DMS 273 (cell line): ENCODE results near the gene SH3GL2.

Source experiments
- DNase-seq: peaks from one replicate; lab custom pipeline; 2025; ENCODE audit not compliant: unreplicated experiment; lab: John Stamatoyannopoulos, UW

Gene SH3GL2

GRCh38 chr9:17609312-17610005 is 30.6 kb downstream of the SH3GL2 start:
- DNase-seq: peak; percentile 85

GRCh38 chr9:17611342-17611741 is 32.5 kb downstream of the SH3GL2 start:
- DNase-seq: peak; percentile 26

- peak; percentile 62 for DNase-seq
Measured at GRCh38 chr9:17611917-17612316, 33.1 kb downstream of the SH3GL2 start.

- peak; percentile 81 for DNase-seq
Measured at GRCh38 chr9:17613758-17614157, 34.9 kb downstream of the SH3GL2 start.

- DNase-seq: no peak
Measured at GRCh38 chr9:17614250-17614649, 35.4 kb downstream of the SH3GL2 start.

- DNase-seq: peak; percentile 42
Measured at GRCh38 chr9:17614903-17615302, 36.0 kb downstream of the SH3GL2 start.

GRCh38 chr9:17622141-17622540 is 43.3 kb downstream of the SH3GL2 start:
- DNase-seq: peak; percentile 88

GRCh38 chr9:17622749-17623148 is 43.9 kb downstream of the SH3GL2 start:
- peak; percentile 39 for DNase-seq

GRCh38 chr9:17623965-17624364 is 45.1 kb downstream of the SH3GL2 start:
- peak; percentile 54 for DNase-seq

GRCh38 chr9:17624571-17624970 is 45.7 kb downstream of the SH3GL2 start:
- peak; percentile 88 for DNase-seq

GRCh38 chr9:17625644-17626388 is 47.0 kb downstream of the SH3GL2 start:
- DNase-seq: peak; percentile 79

- peak; percentile 86 for DNase-seq
Measured at GRCh38 chr9:17627641-17628040, 48.8 kb downstream of the SH3GL2 start.

- DNase-seq: no peak
Measured at GRCh38 chr9:17628624-17629023, 49.8 kb downstream of the SH3GL2 start.

- DNase-seq: no peak
Measured at GRCh38 chr9:17630531-17630949, 51.7 kb downstream of the SH3GL2 start.

GRCh38 chr9:17631396-17631795 is 52.5 kb downstream of the SH3GL2 start:
- DNase-seq: no peak

GRCh38 chr9:17632994-17633393 is 54.1 kb downstream of the SH3GL2 start:
- no peak for DNase-seq

GRCh38 chr9:17635115-17635890 is 56.4 kb downstream of the SH3GL2 start:
- no peak for DNase-seq

- no peak for DNase-seq
Measured at GRCh38 chr9:17636349-17636748, 57.5 kb downstream of the SH3GL2 start.

- DNase-seq: no peak
Measured at GRCh38 chr9:17636821-17637220, 58.0 kb downstream of the SH3GL2 start.

GRCh38 chr9:17637229-17637628 is 58.4 kb downstream of the SH3GL2 start:
- no peak for DNase-seq

GRCh38 chr9:17648516-17648915 is 69.7 kb downstream of the SH3GL2 start:
- DNase-seq: no peak

- peak; percentile 10 for DNase-seq
Measured at GRCh38 chr9:17651725-17652124, 72.9 kb downstream of the SH3GL2 start.
